Fibroblast of the conjunctiva (primary cell): Measurements from ENCODE around the gene CHMP5.

Source experiments
- DNase-seq: peaks from one replicate; pipeline ENCODE4 v3.0.0-alpha.2; 2010; ENCODE audit warnings: low read depth

CHMP5 gene

DNA sequence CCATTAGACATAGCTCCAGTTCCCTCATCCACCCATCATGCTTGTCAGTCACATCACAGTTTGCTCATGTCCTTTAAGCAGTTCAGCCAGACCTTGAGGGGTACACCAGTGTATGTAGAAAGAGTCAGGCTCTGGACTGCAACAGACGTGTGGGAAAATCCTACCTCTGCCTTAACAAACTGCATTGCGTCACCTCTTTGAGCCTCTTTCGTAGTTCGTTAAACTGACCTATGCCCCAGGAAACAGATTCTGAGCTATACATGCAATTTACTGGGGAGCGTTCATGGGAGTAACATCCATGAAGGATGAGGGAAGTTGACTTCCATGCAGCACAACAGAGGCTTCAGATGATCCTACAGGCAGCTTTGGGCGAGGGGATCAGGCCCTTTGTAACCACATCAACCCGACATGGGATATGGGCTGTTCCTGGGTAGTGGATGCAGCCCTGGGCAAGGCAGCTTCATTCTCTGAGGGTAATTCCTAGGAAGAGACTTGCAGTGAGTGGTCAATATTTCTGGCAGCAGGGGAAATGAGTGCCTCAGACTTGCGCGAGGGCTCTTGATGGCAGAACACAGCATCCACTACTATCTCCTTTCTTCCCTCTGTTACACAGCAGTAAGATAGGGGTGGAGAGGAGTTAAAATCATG is 20.6 kb upstream of the CHMP5 start:
- DNase-seq, result no peak

DNA sequence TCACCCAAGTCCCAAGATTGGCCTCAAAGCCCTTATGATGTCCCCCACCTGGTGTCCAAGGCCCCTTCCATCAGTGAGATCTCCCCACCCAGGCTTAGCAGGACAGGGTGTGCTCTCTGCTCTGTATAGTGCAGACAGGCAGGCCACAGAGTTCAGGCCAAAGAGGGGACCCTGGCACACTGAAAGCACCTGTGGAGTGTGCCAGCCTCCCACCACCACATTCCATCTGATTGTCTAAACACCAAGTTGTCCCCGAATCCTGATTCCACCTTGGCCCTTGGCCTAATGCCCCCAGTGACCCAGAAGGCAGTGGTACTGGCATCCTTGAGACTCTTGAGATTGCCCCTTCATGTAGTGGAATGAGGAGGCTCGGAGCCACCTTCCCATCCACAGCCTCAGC is 19.5 kb upstream of the CHMP5 start:
- no peak for DNase-seq

DNA sequence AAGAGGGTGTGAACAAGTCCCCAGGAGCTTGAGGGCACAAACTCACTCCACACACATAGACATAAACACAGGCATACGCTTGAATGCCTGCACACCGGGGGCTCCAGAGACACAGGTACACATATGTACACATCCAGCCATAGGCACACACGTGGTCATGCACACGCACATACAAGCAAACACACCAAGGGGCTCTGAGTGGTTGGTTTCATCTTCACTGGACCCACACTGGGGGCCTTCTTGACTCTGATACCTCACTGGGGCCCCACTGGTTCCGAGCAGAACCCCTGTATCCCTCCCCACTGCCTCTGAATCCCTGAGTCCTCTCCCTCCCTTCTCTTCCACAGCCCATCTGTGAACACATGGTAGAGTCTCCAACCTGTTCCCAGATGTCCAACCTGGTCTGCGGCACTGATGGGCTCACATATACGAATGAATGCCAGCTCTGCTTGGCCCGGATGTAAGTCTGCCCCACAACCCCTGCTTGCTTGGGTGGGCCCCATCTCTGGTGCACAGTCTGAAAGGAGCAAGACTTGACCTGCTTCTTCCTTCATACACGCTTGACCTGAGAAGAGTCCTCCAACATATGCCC is 18.5 kb upstream of the CHMP5 start:
- no peak for DNase-seq

DNA sequence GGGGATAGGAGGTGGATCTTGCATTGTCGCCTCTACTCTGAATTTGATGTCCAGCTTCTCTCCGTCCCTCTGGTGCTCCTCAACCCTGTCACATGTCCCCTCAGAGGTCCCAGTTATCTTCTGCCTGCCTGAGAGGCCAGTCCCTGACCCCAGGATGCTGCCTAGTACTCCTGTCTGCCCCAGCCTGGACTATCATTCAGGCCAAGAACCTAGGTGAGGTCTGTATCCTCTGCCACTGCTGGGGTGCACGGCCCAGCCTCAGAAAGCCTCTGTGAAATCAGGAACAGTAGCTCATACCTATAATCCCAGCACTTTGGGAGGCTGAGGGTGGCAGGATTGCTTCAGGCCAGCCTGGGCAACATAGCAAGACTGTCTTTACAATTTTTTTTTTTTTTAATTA is 16.2 kb upstream of the CHMP5 start:
- DNase-seq, result no peak

DNA sequence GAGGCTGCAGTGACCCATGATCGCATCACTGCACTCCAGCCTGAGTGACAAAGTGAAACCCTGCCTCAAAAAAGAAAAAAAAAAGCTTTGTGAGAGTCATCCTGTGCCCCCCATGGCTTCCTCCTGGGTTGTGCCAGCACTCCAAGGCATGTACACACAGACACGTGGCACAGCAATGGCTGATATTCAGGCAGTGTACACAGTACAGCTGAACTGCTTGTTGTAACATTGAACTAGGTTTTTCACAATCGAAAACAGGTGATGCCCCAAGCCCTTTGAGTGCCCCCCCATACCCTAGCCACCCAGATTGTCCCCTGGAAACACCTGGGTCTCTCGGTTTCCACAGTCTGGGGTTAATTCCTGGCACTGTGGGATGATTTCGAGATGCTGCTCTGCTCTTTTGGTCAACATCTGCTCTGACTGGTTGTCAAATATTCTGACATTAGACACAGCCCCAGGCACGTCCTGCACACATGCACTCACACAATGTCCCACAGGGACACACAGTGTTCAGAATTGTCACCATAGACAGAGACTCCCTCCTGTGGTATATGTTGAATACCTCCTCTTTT is 15.7 kb upstream of the CHMP5 start:
- no peak for DNase-seq

DNA sequence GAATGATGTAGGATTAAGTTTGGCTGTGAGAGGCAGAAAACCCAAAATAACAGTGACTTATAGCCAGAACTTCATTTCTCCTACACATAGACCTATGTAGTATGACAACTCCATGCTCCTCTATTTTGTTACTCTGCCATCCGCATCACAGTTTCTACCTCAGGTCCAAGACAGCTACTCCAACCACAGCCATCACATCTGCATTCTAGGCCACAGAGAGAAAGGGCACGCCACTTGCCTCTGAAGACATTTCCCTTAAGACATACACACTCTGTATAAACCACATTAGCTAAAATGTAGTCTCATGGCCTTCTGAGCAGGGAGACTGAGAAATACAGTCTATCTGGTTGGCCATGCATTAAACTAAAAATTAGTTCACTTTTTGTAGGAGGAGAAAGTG is 14.9 kb upstream of the CHMP5 start:
- DNase-seq, result no peak

DNA sequence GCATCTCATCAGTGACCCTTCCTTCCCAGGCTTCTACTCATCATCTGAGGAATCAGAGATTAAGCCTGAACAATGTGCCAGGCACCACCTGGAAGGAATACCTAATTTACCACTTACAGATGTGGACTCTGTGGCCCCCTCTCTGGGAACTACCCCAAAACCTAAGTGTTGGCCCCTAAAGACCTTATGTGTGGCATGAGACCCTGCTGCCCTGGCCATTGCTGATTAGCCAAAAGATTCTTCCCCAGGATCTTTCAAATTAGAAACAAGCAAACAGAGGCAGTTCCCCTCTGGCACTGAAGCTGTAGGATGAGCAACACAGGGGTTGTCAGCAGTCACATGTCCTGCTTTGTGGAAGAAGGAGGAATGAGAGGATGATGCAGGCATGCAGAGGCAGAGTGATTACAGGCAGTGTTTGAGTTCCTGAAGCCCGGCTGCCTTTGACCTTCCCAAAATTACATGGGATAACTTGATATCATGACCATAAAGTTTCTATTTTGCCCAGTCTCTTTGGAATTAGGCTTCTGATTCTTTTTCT is 14.3 kb upstream of the CHMP5 start:
- no peak for DNase-seq

DNA sequence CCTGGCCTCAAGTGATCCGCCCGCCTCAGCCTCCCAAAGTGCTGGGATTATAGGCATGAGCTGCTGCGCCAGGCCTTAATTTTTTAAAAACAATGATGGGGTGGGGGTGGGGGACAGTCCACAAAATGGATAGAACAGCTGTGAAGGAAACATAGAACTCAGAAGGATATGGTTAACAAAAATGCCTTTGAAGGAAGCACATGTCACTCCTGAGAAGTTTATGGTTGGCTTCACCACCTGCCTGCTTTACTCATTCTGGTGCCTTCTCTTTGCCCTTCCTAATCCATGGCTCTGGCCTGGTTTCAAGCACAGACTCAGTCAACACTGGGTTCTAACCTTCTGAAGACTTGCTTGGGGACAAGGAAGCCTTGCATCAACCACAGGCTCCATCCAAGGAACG is 10.6 kb upstream of the CHMP5 start:
- DNase-seq, result no peak

DNA sequence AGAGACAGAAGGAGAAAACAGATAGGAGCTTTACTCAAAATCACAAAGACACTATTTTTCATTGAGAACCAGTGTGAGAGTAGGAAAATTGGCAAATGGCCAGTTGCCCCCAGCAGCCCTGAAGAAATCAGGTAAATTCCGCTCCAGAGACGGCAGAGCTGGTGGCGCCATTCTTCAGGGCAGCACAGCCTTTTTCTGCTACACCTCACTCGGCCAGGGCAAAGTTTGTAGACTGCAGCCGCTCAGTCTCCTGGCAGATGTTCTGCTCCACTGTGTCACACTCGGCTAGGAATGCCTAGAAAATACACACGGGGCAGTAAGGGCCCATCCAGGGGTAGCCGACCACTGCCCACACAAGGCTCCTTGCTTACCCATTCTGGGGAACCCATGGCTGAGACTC is 9.8 kb upstream of the CHMP5 start:
- no peak for DNase-seq

DNA sequence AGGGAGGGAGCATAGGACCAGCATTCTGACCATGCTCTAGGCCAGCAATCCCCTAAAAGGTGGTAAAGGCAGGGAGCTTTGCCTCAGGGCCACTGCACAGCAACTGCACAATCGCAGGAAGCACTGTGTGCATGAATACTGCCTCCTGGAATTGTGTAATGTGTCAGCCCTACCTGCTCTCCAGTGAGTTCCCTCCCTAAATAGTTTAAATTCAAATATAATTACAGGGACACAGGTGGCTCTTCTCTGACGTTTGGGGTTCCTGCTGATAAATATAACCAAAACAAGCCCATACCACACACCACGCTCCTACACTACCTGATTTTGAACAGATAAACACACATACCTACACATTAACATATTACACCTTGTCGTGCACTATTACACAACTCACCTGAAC is 9.4 kb upstream of the CHMP5 start:
- DNase-seq, result no peak

DNA sequence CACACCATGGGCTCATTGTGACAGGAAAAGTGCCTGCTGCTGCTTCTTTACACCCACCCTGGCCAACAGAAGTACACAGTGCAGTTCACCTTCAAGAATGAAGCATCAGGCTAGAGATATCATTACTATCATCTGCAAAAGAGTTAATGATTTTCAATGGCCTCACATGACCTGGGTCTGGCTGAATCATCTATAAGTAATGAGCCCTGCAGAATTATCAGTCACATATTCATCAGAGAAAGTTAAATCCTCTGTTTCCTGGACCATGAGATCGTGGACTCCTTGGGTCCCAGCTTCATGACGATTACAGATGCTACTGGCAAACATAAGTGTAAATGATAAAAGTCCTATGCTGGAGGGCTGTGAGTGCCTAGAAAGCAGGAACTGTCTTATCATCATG is 8.6 kb upstream of the CHMP5 start:
- DNase-seq, result no peak

DNA sequence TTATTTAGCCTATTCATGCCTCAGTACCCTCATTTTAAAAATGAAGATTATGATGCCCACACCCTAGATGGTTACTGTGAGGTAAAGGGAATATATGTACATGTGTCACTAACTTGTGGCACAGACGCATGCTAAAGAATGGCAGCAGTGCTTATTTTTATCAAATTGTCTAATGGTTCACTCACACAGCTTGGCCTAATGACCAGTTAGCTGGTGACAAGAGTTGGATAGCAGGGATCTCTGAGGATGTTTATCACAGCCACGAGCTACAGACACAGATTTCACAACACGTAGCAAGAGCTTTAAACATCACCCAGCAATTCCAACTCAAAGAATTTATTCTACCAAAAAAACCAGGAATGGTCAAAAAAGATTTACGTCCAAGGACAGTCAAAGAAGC is 7.6 kb upstream of the CHMP5 start:
- DNase-seq, result no peak

DNA sequence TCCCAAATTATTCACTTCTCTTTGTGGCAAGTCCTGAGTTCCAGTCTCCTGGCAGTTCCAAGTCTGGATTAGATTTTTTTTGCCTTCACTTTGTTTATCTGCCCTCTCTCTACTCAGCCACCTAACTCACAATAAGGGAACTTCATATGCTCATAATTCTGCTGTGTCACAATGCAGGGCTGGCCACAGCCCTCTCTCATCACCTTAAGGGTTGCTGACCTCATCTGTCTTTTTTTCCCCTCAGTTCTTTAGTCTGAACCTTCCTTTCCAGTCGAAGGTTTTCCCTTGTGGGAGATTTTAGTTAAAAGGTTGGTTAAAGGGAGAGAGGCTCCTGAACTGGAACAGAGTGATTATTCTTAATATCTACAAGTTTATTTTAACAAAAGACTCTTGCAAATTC is 4.5 kb upstream of the CHMP5 start:
- DNase-seq, result no peak

DNA sequence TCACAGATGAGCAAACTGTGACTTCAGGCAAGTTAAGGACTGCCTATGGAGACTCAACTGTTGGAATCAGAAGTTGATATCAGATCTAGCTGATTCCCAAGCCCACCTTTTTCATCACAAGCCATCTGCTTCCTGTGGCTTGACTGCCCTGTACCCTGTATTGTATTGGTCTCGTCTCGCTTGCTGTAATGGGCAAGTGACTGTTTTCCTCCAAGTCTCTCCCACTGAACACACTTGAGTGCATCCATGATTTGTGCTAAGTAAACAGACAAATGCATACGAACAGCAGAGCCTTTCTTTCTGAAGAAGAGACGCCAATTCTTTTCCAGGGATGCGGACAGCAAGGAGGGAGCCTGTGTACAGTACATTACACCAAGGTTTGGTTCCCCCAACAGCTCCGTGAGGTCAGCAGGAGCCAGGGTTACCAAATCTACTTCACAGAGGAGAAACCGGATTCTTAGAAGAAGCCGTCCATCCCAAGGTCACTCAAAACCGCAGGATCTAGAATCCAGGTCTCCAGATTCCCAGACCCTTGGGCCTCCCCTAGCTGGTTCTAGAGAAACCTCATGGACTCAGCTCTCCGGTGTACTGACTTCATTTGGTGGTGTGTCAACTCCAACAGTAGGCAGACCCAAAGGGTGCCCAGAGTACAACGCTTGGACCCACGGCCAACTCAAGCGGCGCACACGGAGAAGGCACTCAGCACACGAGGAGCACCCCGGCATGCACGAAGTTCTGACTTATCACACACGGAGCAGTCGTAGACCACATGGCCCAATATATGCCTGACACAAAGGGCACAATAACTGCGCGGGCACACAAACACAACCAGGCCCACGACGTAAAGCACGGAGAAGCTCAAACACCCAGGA is 1.5 kb upstream of the CHMP5 start:
- no peak for DNase-seq

DNA sequence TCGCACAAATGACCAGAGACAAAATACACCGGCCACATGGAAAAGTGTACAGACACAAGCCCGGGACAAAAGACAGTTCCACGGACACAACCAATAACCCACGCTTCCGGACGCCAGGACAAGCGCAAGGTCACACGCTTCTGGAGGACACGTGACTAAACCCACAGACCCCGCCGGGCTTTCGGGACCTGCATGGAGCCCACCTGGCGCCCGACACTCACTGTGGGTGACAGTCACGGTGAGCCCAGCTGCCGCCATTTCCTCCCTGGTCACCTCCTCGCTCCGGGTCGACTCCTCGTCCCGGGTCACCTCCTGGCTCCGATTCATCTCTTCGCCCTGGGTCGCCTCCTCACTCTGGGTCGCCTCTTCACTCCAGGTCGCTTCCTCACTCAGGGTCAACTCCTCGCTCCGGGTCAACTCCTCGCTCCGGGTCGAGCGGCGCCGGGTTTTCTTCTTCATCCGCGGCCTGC is 811 bp upstream of the CHMP5 start:
- DNase-seq, result no peak

DNA sequence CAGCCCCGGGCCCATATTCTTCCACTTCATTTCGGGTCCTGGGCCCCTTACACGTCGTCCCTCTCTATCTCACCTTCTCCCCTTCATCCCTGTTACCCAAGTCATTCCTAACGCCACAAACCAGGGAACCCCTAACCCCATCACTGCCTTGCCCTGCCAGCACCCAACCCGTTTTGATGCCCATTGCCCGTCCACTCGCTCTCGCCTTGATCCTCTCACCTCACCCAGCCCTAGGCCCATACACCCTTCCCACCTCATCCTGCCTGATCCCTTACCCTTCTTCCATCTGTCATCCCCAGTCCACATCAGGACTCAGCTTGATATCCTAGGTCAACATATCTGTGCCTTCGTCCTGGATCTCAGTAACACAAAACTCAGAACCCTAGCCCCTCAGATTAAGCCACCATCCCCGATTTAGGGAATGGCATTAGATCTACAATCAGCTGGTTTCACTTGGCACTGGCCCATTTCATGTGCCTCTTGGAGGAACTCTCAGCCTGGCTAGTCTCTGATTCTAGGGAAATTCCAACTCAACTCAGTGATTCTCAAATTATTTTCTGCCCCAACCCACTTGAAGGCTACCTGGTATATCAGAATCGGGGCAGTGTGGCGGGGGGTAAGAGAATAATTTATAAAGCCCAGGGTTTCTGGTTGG is 489 bp downstream of the CHMP5 start:
- no peak for DNase-seq

DNA sequence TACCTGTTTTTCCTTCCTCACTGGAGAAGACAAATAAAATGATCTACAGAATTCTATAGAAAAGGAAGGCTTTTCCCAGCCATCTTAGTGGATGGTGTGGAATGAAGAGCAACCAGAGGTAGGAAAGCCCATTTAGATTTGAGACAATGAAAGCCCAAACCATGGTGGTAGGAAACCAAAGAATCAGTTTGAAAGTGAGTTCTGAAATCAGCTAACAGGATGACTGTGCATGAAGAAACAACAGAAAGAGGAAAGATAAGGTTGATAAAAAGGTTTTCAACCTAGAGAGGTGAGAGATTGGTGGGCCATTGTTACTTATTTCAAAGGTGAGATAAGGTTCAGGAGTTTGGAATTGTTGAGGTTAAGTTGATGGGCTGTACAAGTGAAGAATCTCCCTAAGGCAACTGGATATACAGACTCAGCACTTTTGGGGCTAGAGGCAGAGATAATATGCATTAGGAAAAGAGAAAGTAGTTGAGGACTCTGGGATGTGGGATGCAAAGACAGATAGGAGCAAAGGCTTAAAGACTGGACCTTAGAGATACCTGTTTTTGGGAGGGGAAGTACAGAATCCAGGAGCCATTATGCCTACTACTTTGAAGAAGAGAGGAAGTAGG is 2.4 kb downstream of the CHMP5 start:
- DNase-seq, result no peak

DNA sequence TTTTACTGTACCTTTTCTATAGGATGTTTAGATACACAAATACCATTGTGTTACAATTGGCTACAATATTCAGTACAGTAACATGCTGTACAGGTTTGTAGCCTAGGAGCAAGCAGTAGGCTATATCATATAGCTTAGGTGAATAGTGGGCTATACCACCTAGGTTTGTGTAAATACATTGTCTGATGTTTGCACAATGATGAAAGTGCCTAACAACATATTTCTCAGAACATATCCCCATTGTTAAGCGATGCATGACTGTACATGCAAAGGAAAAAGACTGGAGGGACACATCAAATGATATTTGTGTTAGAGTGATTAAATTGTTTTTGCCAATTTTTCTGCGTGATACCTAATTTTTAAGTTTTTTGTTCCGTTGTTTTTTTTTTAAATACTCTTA is 5.3 kb downstream of the CHMP5 start:
- no peak for DNase-seq

DNA sequence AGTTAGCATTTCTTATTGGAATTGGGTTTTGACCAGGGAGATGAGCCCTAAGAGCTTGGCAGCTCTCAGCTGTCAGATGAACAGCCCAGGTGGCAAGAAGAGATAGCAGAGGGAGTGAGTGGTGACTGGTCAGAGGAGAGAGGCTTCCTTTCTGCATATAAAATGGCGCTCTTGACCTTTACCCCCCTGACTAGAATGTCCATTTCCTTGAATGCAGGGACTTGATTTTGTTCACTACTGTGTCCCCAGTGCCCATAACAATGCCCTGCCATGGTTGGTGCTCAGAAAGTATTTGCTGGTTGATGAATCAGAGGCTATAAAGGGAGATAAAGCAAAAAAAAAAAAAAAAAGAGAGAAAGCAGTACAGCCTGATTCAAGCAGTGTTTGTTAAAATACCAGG is 7.2 kb downstream of the CHMP5 start:
- no peak for DNase-seq

DNA sequence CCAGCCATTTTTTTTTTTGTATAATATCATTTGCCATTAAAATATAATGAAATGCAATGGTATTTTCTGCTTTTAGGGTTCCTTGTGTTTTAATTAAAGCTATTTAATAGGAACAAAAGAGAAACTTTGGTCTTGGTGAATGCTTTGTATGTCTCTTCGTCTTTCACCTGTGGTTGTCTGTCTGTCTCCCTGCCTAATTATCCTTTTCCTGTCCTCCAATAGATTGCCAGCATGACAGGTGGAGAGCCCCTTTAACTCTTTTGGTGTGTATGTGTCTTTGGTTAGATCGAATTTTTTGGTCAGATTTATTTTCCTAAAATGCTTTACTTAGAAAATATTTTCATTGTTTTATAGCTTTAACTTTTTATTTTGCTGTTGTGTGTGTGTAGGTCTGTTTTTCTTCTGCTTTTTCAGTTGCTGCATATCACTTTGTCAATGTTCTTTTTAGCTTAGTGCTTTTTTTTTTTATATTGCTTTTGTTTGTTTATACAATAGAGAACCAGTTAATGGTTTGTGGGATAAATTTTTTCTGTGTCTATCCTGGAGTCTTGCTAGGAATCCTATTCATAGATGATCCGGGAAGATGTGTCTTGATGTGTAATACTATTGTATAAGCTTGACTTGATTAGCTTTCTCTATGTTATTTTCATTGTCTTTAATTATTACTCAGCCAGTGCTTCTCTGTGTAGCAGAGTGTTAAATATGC is 8.6 kb downstream of the CHMP5 start:
- DNase-seq, result no peak

DNA sequence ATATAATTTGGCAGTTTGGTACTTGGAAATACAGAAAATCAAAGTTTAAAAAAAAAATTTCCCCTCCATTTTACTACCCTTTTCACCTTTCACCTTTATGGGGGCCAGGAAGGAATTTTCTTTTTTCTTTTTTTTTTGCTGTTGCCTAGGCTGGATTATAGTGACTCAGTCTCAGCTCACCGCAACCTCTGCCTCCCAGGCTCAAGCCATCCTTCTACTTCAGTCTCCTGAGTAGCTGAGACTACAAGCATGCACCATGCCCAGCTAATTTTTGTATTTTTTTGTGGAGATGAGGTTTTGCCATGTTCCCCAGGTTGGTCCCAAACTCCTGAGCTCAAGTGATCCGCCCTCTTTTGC is 9.1 kb downstream of the CHMP5 start:
- no peak for DNase-seq
